ENCODE measurements around the gene TREML2. TPM values are rescaled to one million over a fixed set of nuclear protein-coding genes. Genes with fewer than 3 reads are reported as not detected.

Gene TREML2
- total and polyA plus RNA-seq, 12 donors = 0.01 to 0.38 (median 0.13) TPM; not detected in 7

GRCh38 chr6:41171908-41172307 is 29.0 kb downstream of the TREML2 start:
- 16 to 24% methylated on average over 3 of the region's 3 CpGs for WGBS, 2 donors
- Histone ChIP-seq H3K27ac (no peak overlapping the region), H3K36me3 (no peaks in the 10 kb centered on the region), H3K4me1 (no peaks in the 10 kb centered on the region), H3K27me3 (peaks cover 0 to 34% (median 8%) of the 10 kb centered on the region in 7 donors), H3K4me3 (no peak overlapping the region), H3K9me3 (no peaks in the 10 kb centered on the region)
- ATAC-seq (no peak), DNase-seq (no peak)
- intact Hi-C loops (cut with DNase I) = no loop called here
- no peak for TF ChIP-seq CTCF (IDR thresholded peaks at IDR 0.05)

DNA sequence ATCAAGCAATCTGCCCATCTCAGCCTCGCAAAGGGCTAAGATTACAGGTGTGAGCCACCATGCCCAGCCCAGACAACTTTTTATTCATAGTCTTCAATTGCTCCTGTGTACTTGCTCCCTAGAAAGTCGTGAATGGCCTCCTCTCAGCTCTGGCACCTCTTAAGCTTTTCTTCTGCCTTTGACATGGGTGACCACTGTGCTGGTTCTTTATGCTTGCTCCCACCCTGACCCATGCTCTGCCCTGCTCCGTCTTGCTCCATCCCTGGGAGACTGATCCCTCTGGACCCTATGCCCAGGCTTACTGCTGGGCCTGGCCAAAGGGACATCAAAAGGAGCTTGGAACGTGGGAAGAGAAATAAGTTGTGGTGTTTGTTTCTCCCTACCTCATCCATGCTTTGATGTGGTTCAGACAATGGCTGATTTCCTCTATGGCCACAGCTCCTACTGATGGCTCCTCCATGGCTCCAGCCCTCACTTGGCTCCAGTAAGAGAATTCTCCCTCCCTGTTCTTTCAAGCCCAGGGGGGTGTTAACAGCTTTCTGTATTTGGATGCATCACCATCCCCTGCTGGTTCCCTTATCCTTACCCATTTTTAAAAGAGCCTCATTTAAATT is 30.3 kb downstream of the TREML2 start:
- Histone ChIP-seq H3K9me3 (no peaks in the 10 kb centered on the region), H3K27ac (no peak overlapping the region), H3K4me3 (no peak overlapping the region), H3K4me1 (no peaks in the 10 kb centered on the region), H3K27me3 (peaks cover 0 to 30% (median 8%) of the 10 kb centered on the region in 7 donors), H3K36me3 (no peaks in the 10 kb centered on the region)
- no peak for TF ChIP-seq CTCF (IDR thresholded peaks at IDR 0.05)
- ATAC-seq (no peak), DNase-seq (no peak)
- 62 to 66% methylated on average over 4 of the region's 4 CpGs for WGBS, 2 donors
- intact Hi-C loops (cut with DNase I) = no loop called here

DNA sequence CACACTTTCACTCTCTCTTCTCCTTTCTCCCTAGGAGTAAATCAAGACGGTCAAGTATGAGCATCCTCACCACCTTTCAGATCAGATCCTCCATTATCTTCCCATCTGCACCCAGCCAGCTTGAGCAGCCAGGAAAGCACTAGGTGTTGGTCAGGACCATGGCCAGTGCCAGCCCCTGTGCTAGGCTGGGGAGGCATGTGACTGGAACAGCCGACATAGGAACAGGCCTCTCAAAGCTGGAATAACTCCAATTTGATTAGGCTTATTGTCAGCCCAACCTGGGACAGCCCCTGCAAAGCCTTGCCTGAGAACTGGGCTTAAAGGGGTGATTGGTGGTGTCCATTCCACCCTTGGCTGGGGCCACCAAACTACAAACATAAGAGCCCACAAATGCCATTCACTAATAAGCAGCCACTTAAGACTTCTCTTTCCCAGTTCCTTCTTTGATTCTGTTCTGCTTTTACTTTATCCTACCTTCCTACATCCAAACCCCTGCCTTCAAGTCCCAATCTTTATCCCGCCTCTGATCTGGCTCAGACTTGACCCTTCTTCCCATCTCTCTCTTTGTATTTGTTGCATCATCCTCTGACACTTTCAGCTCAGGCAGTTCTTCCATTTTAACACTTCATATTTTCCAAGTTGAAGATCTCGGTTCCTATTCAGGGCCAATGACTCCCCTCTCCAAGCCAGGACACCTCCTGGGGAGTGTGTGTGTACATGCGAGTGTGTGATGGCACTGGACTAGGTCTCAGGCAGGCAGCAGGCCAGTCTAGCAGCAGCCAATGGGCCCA is 33.6 kb downstream of the TREML2 start:
- Histone ChIP-seq H3K36me3 (no peaks in the 10 kb centered on the region), H3K4me1 (peaks cover 0 to 1% (median 0%) of the 10 kb centered on the region in 9 donors), H3K4me3 (no peak overlapping the region), H3K27ac (no peak overlapping the region), H3K9me3 (no peaks in the 10 kb centered on the region), H3K27me3 (peaks cover 0 to 20% (median 0%) of the 10 kb centered on the region in 7 donors)
- no peak for TF ChIP-seq CTCF (IDR thresholded peaks at IDR 0.05)
- no peak for ATAC-seq
- DNase-seq = no peak
- intact Hi-C loops (cut with DNase I) = no loop called here
- 64 to 65% methylated on average over 5 of the region's 5 CpGs for WGBS, 2 donors

DNA sequence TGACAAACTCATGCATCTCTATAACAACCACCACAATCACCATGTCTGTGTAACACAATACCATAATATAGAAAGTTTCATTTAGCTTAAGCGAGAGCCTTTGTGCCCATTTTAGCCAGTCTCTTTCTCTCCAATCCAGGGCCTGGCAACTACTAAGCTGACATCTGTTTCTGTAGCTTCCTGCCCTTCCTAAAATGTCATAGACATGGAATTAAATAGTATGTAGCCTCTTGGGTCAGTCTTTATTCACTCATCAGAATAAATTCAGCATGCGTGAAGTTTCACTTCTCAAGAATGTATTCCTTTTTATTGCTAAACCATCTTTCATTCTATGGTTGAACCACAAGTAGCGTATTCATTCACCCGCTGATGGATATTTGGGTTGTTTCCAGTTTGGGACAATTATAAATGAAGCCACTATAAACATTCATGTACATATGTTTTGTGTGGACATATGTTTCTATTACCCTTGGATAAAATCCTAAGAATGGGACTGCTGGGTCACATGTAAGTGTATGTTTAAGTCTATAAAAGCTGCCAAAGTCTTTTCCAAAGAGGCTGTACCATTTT is 36.3 kb downstream of the TREML2 start:
- 87 to 89% methylated on average over 4 of the region's 4 CpGs for WGBS, 2 donors

More for the DNA sequence above, 36.3 kb downstream of the TREML2 start:
- TF ChIP-seq CTCF (IDR thresholded peaks at IDR 0.05) = no peak
- H3K9me3 ChIP-seq = no peaks in the 10 kb centered on the region
- H3K4me3 ChIP-seq = no peak overlapping the region
- peaks cover 0 to 31% (median 19%) of the 10 kb centered on the region in 7 donors for H3K27me3 ChIP-seq
- no peaks in the 10 kb centered on the region for H3K36me3 ChIP-seq
- peaks cover 0 to 5% (median 0%) of the 10 kb centered on the region in 9 donors for H3K4me1 ChIP-seq
- DNase-seq = no peak
- no peak for ATAC-seq
- intact Hi-C loops (cut with DNase I) = no loop called here
- H3K27ac ChIP-seq = no peak overlapping the region
